ENCODE data around the gene PORCN. TPM values are rescaled to one million over a fixed set of nuclear protein-coding genes. Genes with fewer than 3 reads are reported as not detected.

The PORCN gene
- total and polyA plus RNA-seq, 9 of the 15 experiments (the other 6 are each of a cell fraction or from before 2014, with no cell fraction given): 0.34 to 5.1 (median 2.8) TPM

- TF ChIP-seq, protein P1, sequence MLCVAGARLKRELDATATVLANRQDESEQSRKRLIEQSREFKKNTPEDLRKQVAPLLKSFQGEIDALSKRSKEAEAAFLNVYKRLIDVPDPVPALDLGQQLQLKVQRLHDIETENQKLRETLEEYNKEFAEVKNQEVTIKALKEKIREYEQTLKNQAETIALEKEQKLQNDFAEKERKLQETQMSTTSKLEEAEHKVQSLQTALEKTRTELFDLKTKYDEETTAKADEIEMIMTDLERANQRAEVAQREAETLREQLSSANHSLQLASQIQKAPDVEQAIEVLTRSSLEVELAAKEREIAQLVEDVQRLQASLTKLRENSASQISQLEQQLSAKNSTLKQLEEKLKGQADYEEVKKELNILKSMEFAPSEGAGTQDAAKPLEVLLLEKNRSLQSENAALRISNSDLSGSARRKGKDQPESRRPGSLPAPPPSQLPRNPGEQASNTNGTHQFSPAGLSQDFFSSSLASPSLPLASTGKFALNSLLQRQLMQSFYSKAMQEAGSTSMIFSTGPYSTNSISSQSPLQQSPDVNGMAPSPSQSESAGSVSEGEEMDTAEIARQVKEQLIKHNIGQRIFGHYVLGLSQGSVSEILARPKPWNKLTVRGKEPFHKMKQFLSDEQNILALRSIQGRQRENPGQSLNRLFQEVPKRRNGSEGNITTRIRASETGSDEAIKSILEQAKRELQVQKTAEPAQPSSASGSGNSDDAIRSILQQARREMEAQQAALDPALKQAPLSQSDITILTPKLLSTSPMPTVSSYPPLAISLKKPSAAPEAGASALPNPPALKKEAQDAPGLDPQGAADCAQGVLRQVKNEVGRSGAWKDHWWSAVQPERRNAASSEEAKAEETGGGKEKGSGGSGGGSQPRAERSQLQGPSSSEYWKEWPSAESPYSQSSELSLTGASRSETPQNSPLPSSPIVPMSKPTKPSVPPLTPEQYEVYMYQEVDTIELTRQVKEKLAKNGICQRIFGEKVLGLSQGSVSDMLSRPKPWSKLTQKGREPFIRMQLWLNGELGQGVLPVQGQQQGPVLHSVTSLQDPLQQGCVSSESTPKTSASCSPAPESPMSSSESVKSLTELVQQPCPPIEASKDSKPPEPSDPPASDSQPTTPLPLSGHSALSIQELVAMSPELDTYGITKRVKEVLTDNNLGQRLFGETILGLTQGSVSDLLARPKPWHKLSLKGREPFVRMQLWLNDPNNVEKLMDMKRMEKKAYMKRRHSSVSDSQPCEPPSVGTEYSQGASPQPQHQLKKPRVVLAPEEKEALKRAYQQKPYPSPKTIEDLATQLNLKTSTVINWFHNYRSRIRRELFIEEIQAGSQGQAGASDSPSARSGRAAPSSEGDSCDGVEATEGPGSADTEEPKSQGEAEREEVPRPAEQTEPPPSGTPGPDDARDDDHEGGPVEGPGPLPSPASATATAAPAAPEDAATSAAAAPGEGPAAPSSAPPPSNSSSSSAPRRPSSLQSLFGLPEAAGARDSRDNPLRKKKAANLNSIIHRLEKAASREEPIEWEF (CRISPR knock-in tag; IDR thresholded peaks at IDR 0.05): no peak
- TF ChIP-seq, protein P2, sequence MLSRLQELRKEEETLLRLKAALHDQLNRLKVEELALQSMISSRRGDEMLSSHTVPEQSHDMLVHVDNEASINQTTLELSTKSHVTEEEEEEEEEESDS (CRISPR knock-in tag; IDR thresholded peaks at IDR 0.05): no peak
- TF ChIP-seq CBX8 (IDR thresholded peaks at IDR 0.05; ENCODE audit: borderline replicate concordance, extremely low read depth, low read depth, low read length, poor library complexity, severe bottlenecking) (no peak), NCOA2 (IDR thresholded peaks at IDR 0.05; ENCODE audit: partially characterized antibody in 2 of 2) (no peak), ZNF41 (CRISPR knock-in tag; conservative IDR thresholded peaks at IDR 0.05) (peak; percentile 84)
These were observed 12.1 kb upstream of the PORCN start (continued) for GRCh38 chrX:48496660-48497059.
